ENCODE measurements around the gene PKD1.
A peak's percentile ranks its signal among the peaks of the same experiment; 100 is the strongest.

PKD1 gene

DNA sequence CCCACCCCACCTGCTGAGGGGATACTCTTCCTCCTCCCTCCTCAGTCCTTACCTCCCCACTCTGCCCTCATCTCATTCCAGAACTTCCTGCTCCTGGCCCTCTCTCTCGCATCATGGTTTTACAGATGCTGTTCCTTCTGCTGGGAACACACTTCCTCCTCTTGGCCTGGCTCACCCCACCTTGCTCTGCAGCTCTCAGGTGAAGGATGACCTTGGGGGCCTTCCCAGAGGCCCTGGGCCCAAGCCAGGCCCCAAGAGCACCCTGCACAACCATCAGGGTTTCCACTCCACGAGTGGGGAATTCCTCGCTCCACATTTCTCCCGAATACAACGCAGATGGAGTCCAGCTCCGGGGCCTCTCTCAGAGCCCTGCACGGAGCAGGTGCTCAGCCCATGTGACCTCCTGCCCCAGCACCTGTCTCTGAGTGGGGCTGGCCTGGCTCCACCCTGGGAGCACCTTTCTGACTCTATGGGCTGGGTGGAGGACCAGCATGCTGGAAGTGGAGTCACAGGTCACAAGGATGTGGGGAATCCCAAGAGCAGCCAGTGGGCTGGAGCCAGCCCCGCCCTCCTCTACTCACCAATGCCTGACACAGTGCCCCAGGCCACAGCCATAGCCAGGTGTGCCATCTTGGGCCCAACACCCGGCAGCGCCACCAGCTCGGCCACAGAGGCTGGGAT lies 92.6 kb downstream of the PKD1 start:
- ChIA-PET POLR2A (interaction anchor here (0.5 kb wide), 1 partner anchor 23 kb away, joined by 3 read pairs; no protein-coding TSS in a partner anchor), CTCF (interaction anchor here (1.0 kb wide), 1 partner anchor 97 kb away, joined by 3 read pairs; no protein-coding TSS in a partner anchor)
- no peak overlapping the region for H3K4me3 ChIP-seq (ENCODE audit: low read depth, low read length)
- H3K4me1 ChIP-seq (ENCODE audit: control insufficient read depth, insufficient read depth, low read length), result no peaks in the 10 kb centered on the region
- peak; percentile 29; the same call in 1 of the 2 replicates for TF ChIP-seq KLF17 (tag by site-specific recombination; IDR thresholded peaks at IDR 0.05)
- TF ChIP-seq ZNF76 (tag by site-specific recombination; IDR thresholded peaks at IDR 0.05; ENCODE audit: borderline replicate concordance, low read depth), result no peak
- TF ChIP-seq ZNF600 (tag by site-specific recombination; IDR thresholded peaks at IDR 0.05), result 0 out of 2 replicates have a peak, but pooled peaks have one; percentile 28
- H3K9me3 ChIP-seq (ENCODE audit: control insufficient read depth, insufficient read depth, low read depth, low read length), result no peaks in the 10 kb centered on the region
- H3K36me3 ChIP-seq (ENCODE audit: control insufficient read depth in 2 of 2, insufficient read depth in 1 of 2, low read length in 2 of 2), result peaks cover 0 to 11% of the 10 kb centered on the region in 2 experiments; a peak in 2 of 3 replicates
- H3K27ac ChIP-seq (ENCODE audit: extremely low read depth, low read depth, low read length), result no peak overlapping the region

GRCh38 chr16:2042171-2042985 lies 93.3 kb downstream of the PKD1 start:
- CTCF ChIA-PET, result no interaction called here
- Histone ChIP-seq H3K36me3 (ENCODE audit: control insufficient read depth in 2 of 2, insufficient read depth in 1 of 2, low read length in 2 of 2) (peaks cover 0 to 14% of the 10 kb centered on the region in 2 experiments; a peak in 2 of 3 replicates), H3K9me3 (ENCODE audit: control insufficient read depth, insufficient read depth, low read depth, low read length) (no peaks in the 10 kb centered on the region), H3K4me3 (ENCODE audit: low read depth, low read length) (no peak overlapping the region), H3K4me1 (ENCODE audit: control insufficient read depth, insufficient read depth, low read length) (no peaks in the 10 kb centered on the region), H3K27ac (ENCODE audit: extremely low read depth, low read depth, low read length) (no peak overlapping the region)
- TF ChIP-seq, protein P1, sequence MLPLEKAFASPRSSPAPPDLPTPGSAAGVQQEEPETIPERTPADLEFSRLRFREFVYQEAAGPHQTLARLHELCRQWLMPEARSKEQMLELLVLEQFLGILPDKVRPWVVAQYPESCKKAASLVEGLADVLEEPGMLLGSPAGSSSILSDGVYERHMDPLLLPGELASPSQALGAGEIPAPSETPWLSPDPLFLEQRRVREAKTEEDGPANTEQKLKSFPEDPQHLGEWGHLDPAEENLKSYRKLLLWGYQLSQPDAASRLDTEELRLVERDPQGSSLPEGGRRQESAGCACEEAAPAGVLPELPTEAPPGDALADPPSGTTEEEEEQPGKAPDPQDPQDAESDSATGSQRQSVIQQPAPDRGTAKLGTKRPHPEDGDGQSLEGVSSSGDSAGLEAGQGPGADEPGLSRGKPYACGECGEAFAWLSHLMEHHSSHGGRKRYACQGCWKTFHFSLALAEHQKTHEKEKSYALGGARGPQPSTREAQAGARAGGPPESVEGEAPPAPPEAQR (tag by site-specific recombination; IDR thresholded peaks at IDR 0.05), result no peak
- TF ChIP-seq, protein P2, sequence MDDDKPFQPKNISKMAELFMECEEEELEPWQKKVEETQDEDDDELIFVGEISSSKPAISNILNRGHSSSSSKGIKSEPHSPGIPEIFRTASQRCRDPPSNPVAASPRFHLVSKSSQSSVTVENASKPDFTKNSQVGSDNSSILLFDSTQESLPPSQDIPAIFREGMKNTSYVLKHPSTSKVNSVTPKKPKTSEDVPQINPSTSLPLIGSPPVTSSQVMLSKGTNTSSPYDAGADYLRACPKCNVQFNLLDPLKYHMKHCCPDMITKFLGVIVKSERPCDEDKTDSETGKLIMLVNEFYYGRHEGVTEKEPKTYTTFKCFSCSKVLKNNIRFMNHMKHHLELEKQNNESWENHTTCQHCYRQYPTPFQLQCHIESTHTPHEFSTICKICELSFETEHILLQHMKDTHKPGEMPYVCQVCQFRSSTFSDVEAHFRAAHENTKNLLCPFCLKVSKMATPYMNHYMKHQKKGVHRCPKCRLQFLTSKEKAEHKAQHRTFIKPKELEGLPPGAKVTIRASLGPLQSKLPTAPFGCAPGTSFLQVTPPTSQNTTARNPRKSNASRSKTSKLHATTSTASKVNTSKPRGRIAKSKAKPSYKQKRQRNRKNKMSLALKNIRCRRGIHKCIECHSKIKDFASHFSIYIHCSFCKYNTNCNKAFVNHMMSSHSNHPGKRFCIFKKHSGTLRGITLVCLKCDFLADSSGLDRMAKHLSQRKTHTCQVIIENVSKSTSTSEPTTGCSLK (tag by site-specific recombination; IDR thresholded peaks at IDR 0.05), result no peak
- TF ChIP-seq SCRT2 (tag by site-specific recombination; IDR thresholded peaks at IDR 0.05) (no peak), IKZF3 (tag by site-specific recombination; IDR thresholded peaks at IDR 0.05) (no peak), ZBTB6 (tag by site-specific recombination; IDR thresholded peaks at IDR 0.05) (no peak), ZIC2 (tag by site-specific recombination; IDR thresholded peaks at IDR 0.05) (peak; percentile 57; the same call in 1 of the 2 replicates), PRDM2 (tag by site-specific recombination; IDR thresholded peaks at IDR 0.05; ENCODE audit: borderline replicate concordance) (no peak)
- POLR2A ChIA-PET, result interaction anchor here (0.6 kb wide), 1 partner anchor 12 kb away, joined by 4 read pairs; no protein-coding TSS in a partner anchor
